Neural cell (in vitro differentiated cells): ENCODE measurements around the gene UGGT1.

Experiments used
- CTCF ChIP-seq: fragments of 450-650 bp; IDR thresholded peaks from 2 replicates; pipeline ENCODE4 v1.5.1; 2014; ENCODE audit warnings: antibody characterized with exemption, mild to moderate bottlenecking, moderate library complexity; ENCODE audit not compliant: poor library complexity, severe bottlenecking
- POLR2AphosphoS5 ChIP-seq: IDR thresholded peaks from 2 replicates; pipeline ENCODE4 v1.6.1; 2012

DNA sequence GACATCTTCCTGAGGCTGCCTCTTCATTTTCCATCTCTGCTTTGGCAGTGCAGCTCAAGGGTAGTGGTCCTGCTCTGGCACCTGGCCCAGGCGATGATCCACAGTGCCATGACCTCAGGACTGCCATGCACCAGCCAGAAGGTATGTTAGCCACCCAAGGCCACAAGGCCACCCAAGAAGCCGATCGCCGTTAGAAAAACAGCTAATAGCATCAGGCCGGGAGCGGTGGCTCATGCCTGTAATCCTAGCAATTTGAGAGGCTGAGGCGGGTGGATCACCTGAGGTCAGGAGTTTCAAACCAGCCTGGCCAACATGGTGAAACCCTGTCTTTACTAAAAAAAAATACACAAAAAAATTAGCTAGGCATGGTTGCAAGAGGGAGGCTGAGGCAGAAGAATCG is 28.4 kb upstream of the UGGT1 start:
- TF ChIP-seq CTCF = no peak
- TF ChIP-seq POLR2AphosphoS5 = no peak
